ENCODE measurements around the gene PDE12.
"Not testable (repeated sequence)": the region's sequence is repeated elsewhere in the genome, so short reads cannot be mapped to it uniquely, and the experiment has no call there.

PDE12 gene

GRCh38 chr3:57587905-57588304, 31.8 kb downstream of the PDE12 start:
- no peak for DNase-seq (ENCODE audit: low spot score)

- no peak for DNase-seq (ENCODE audit: low spot score)
These were observed 36.2 kb downstream of the PDE12 start for GRCh38 chr3:57592306-57592705.

- no peak for DNase-seq (ENCODE audit: low spot score)
These were observed 38.1 kb downstream of the PDE12 start for GRCh38 chr3:57594144-57594543.

- no peak for DNase-seq (ENCODE audit: low spot score)
These were observed 38.5 kb downstream of the PDE12 start for GRCh38 chr3:57594576-57594975.

GRCh38 chr3:57596495-57597126, 40.5 kb downstream of the PDE12 start:
- DNase-seq (ENCODE audit: low spot score): peak; percentile 51

GRCh38 chr3:57597127-57597923, 41.3 kb downstream of the PDE12 start, which contains the start of gene ARF4:
ARF4 (minus strand) TSS chr3:57597344; CDS start chr3:57597140, 204 bp downstream.
- peak; percentile 100 for DNase-seq (ENCODE audit: low spot score)

GRCh38 chr3:57598765-57599360, 42.8 kb downstream of the PDE12 start:
- DNase-seq (ENCODE audit: low spot score): no peak

GRCh38 chr3:57600195-57600594, 44.1 kb downstream of the PDE12 start:
- DNase-seq (ENCODE audit: low spot score): no peak

GRCh38 chr3:57604971-57605370, 48.9 kb downstream of the PDE12 start:
- DNase-seq (ENCODE audit: low spot score): no peak

GRCh38 chr3:57605683-57606082, 49.6 kb downstream of the PDE12 start:
- no peak for DNase-seq (ENCODE audit: low spot score)

GRCh38 chr3:57611870-57612269, 55.8 kb downstream of the PDE12 start:
- DNase-seq (ENCODE audit: low spot score): not testable (repeated sequence)

- DNase-seq (ENCODE audit: low spot score): no peak
These were observed 60.2 kb downstream of the PDE12 start for GRCh38 chr3:57616233-57616632.

Measured in CD4-positive, alpha-beta T cell treated with Interleukin-6 at 100 ng/mL for 8 hours (primary cell).